ENCODE measurements around the gene ZNF654.

Gene ZNF654

DNA sequence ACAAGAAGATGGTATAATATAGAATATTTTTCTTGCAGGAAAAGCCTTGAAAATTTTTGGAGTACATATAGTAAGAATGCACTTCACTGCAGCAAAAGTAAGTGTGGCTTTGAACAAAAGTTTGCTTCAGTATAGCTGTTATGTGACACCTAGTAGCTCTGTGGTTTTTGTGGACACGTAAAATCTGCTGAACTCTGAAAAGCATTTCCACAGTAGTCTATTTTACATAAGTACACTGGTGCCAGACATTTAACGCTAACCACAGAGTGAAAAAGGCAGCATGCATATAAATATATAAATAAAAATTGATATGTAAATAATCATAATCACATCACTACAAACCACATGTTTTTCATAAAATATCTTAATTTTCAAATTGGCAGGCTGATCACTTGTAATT lies 40.0 kb upstream of the ZNF654 start:
- Histone ChIP-seq H3K9me2 (replicated peaks; ENCODE audit: low read depth, low read length) (no peaks in the 10 kb centered on the region), H3K27me3 (ENCODE audit: insufficient read depth, low read length, poor library complexity, severe bottlenecking) (peaks cover 26% of the 10 kb centered on the region), H3K36me3 (ENCODE audit: insufficient read depth, low read length) (no peaks in the 10 kb centered on the region), H3K4me3 (ENCODE audit: low read length, poor library complexity, severe bottlenecking) (no peak overlapping the region), H3K79me2 (ENCODE audit: insufficient read depth, low read length) (no peaks in the 10 kb centered on the region), H4K20me1 (ENCODE audit: insufficient read depth, low read length, poor library complexity, severe bottlenecking) (no peaks in the 10 kb centered on the region), H3F3A (ENCODE audit: low read depth) (no peaks in the 10 kb centered on the region), H3K9me3 (ENCODE audit: insufficient read depth, low read depth, low read length) (no peaks in the 10 kb centered on the region), H3K4me2 (ENCODE audit: low read depth, low read length, poor library complexity, severe bottlenecking) (peak overlapping the region; percentile 9), H3K9ac (ENCODE audit: low read depth, low read length, poor library complexity, severe bottlenecking) (no peak overlapping the region), H3K4me1 (ENCODE audit: insufficient read depth, low read length, poor library complexity, severe bottlenecking) (peaks cover 5% of the 10 kb centered on the region), H2AFZ (ENCODE audit: low read length) (no peak overlapping the region)
- TF ChIP-seq CTCF (conservative IDR thresholded peaks at IDR 0.05; ENCODE audit: low read length) = no peak
- TF ChIP-seq EZH2phosphoT487 (IDR thresholded peaks at IDR 0.05; ENCODE audit: borderline replicate concordance) = peak; percentile 46; the same call in 1 of the 2 replicates

DNA sequence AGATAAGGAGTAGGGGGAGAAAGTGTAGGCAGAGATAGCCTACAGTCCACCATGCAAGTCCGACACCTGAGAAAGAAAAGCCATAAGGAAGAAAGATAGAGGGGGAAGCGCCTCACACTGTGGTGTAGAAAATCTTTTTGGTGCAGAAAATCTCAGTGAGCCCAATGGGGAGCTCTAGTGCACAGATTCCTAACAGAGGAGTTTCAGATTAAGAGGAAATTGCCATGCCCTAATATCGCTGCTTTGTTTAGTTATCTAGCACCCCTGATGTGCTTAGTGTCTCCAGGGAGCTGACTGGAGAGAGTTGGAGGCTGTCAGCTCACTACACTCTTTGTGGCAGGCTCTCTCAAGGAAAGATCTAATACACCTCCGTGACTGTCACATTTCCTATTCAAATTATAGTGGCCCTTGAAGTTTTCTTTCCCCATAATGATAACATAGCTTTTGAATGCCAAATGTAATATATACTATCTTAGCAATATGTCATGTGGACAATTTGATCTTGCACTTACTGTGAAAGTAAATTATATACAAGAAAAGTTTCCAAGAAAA lies 34.0 kb upstream of the ZNF654 start:
- H4K20me1 ChIP-seq (ENCODE audit: insufficient read depth, low read length, poor library complexity, severe bottlenecking) = no peaks in the 10 kb centered on the region
- H3K4me3 ChIP-seq (ENCODE audit: low read length, poor library complexity, severe bottlenecking) = no peak overlapping the region
- no peaks in the 10 kb centered on the region for H3K79me2 ChIP-seq (ENCODE audit: insufficient read depth, low read length)
- no peaks in the 10 kb centered on the region for H3K36me3 ChIP-seq (ENCODE audit: insufficient read depth, low read length)
- H3K9ac ChIP-seq (ENCODE audit: low read depth, low read length, poor library complexity, severe bottlenecking) = no peak overlapping the region
- no peak overlapping the region for H3K4me2 ChIP-seq (ENCODE audit: low read depth, low read length, poor library complexity, severe bottlenecking)
- H2AFZ ChIP-seq (ENCODE audit: low read length) = no peak overlapping the region
- H3K9me2 ChIP-seq (replicated peaks; ENCODE audit: low read depth, low read length) = no peaks in the 10 kb centered on the region
- H3K9me3 ChIP-seq (ENCODE audit: insufficient read depth, low read depth, low read length) = no peaks in the 10 kb centered on the region
- no peaks in the 10 kb centered on the region for H3F3A ChIP-seq (ENCODE audit: low read depth)
- TF ChIP-seq EZH2phosphoT487 (IDR thresholded peaks at IDR 0.05; ENCODE audit: borderline replicate concordance) = no peak
- TF ChIP-seq CTCF (conservative IDR thresholded peaks at IDR 0.05; ENCODE audit: low read length) = no peak
- H3K4me1 ChIP-seq (ENCODE audit: insufficient read depth, low read length, poor library complexity, severe bottlenecking) = peaks cover 3% of the 10 kb centered on the region
- peaks cover 11% of the 10 kb centered on the region for H3K27me3 ChIP-seq (ENCODE audit: insufficient read depth, low read length, poor library complexity, severe bottlenecking)

DNA sequence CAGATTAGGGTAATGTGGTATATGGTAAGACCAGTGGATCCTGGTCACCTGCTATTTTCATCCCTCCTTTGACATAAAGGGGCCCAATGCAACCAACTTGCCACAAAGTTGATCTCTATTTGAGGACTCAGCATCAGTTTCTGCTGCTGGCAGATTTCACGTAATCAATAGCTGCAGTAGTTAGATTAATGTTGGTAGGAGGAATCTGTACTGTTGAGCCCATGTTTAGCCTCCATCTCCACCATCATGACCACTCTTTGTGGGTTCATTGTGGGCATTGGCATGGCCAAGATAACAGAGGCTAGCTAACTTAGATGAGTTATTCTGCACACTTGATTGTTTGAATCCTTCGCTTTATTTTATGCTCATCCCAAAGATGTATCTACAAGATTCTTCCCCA lies 30.2 kb upstream of the ZNF654 start:
- Histone ChIP-seq H3K9ac (ENCODE audit: low read depth, low read length, poor library complexity, severe bottlenecking) (no peak overlapping the region), H2AFZ (ENCODE audit: low read length) (no peak overlapping the region), H3K4me2 (ENCODE audit: low read depth, low read length, poor library complexity, severe bottlenecking) (no peak overlapping the region), H3K9me2 (replicated peaks; ENCODE audit: low read depth, low read length) (no peaks in the 10 kb centered on the region), H3K4me3 (ENCODE audit: low read length, poor library complexity, severe bottlenecking) (no peak overlapping the region), H4K20me1 (ENCODE audit: insufficient read depth, low read length, poor library complexity, severe bottlenecking) (no peaks in the 10 kb centered on the region), H3K27me3 (ENCODE audit: insufficient read depth, low read length, poor library complexity, severe bottlenecking) (no peaks in the 10 kb centered on the region), H3K9me3 (ENCODE audit: insufficient read depth, low read depth, low read length) (no peaks in the 10 kb centered on the region), H3F3A (ENCODE audit: low read depth) (no peaks in the 10 kb centered on the region), H3K4me1 (ENCODE audit: insufficient read depth, low read length, poor library complexity, severe bottlenecking) (peaks cover 32% of the 10 kb centered on the region), H3K79me2 (ENCODE audit: insufficient read depth, low read length) (no peaks in the 10 kb centered on the region), H3K36me3 (ENCODE audit: insufficient read depth, low read length) (no peaks in the 10 kb centered on the region)
- no peak for TF ChIP-seq CTCF (conservative IDR thresholded peaks at IDR 0.05; ENCODE audit: low read length)
- TF ChIP-seq EZH2phosphoT487 (IDR thresholded peaks at IDR 0.05; ENCODE audit: borderline replicate concordance) = no peak

All from Loucy (cell line).